Activated CD4-positive, alpha-beta T cell treated with anti-CD3 and anti-CD28 coated beads, Interleukin-2, amount 50 U/mL, for 16 hours (primary cell): ENCODE measurements around the gene MOCS1.

ENCODE experiments used
- DNase-seq: peaks from one replicate; pipeline ENCODE4 v3.0.0-alpha.2; 2020

The MOCS1 gene

DNA sequence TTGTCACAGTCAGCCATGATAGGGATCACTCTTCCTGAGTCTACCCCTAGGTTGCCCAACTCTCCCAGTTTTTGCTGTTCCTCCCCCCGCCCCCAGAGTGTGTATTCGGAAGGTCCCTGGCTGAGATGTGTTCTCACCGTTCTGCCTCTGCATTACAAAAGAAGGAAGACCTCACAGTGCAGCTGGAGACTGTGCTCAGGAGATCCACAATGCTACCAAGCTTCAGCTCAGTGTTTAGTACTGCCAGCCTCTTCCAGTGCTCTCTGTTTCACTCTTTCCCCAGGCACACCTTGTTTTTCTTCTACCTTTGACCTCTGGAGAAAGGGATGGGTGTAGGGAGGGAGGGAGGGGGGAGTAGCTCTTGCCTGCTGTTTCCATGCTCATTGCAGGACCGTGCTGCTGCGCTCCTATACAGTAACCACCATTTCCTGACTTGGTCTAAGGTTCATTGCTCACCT is 13.4 kb upstream of the MOCS1 start:
- no peak for DNase-seq

- DNase-seq: no peak
Measured at GRCh38 chr6:39945626-39946025, 11.4 kb upstream of the MOCS1 start.

DNA sequence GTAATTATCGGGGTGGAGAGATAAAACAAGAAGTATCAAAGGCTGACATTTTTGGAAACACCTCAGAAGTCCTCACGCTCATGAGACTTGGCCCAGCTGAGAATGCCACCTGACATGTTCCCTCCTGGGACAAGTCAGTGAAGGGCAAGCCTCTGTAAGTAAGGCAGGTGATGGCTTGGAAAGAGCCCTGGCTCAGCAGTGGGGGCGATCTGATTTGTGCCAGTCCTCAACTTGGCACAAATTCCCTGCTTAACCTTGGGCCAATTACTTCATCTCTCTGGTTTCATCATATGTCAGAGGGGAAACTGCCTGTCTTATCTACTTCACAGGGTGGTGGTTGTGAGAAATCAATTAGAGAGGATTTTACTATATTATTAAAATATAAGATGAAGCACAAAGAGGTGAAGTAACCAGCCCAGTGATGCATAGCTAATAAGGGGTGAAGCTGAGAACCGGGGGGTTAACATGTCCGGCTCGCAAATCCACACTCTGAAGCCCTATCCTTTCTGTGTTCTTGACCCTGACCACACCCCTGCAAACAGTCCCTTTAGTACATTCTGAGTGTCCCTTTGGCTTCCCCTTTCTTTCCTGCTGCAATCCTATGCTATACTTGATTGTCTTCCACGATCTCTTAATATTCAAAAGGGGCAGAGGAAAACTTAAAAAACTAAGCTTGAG is 8.8 kb upstream of the MOCS1 start:
- DNase-seq: no peak

DNA sequence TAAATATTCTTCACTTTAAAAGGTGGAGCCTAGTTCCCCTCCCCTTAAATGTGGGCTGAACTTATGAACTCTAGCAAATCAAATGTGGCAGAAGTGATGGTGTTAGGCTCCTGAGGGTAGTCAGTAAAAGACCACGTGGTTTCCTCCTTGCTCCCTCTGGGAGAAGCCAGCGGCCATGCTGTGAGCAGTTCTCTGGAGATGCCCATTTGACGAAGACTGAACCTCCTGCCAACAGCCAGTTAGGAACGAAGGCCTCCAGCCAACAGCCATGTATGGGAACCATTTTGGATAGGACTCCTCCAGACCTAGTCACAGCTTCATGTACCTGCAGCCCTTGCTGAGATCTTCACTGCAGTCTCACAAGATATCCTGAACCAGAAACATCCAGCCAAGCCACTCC is 7.6 kb upstream of the MOCS1 start:
- DNase-seq: no peak

DNA sequence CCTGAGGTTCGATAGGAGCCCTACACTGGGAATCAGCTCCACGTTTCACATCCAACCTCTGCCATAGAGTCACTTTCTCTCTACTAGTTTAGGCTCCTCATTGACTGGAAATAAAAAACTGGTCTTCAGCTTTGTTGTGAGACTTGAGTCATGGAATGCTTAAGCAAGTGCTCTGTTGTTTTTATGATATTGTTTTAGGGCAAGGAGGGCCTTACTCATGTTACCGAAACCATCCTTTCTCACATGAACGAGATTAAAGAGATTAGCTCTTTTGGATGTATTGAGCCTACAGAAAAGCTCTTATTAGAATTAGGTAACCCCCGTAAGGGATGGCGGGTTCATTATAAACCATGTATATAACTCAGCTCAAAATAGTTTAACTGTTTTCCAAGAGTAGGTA is 6.9 kb upstream of the MOCS1 start:
- no peak for DNase-seq

DNA sequence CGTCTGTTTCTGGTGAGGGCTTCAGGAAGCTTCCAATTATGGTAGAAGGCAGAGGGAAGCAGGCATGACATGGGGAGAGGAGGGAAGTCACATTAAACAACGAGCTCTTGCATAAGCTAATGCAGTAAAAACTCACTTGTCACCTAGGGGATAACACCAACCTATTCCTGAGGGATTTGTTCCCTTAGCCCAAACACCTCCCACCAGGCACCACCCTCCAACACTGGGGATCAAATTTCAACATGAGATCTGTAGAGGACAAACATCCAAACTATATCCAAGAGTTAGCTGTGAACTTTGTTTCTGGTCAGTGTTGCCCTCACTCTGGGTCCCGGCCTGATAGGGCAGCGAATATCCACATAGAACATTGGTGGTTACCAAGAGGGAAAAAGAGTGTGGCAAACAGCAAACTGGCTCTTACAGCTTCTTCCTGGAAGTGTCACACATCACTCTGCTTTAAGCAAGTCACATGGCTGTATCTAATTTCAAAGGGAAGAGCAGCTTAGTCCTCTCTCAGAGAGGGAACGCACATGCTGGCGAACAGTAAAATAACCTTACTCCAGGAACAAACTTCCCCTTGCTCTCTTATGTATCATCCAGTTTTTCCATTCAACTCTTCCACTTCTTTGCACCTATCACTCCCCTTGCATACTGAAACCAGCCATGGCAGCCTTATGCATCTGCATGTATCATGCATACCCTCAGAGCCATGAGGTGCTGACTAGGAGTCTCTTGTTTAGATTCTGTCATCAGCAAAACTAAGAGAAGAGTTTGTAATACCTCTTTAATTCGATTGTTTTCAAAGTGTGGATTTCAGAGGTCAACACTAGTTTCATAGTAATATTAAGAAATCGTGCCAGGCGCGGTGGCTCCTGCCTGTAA is 4.8 kb upstream of the MOCS1 start:
- no peak for DNase-seq

DNA sequence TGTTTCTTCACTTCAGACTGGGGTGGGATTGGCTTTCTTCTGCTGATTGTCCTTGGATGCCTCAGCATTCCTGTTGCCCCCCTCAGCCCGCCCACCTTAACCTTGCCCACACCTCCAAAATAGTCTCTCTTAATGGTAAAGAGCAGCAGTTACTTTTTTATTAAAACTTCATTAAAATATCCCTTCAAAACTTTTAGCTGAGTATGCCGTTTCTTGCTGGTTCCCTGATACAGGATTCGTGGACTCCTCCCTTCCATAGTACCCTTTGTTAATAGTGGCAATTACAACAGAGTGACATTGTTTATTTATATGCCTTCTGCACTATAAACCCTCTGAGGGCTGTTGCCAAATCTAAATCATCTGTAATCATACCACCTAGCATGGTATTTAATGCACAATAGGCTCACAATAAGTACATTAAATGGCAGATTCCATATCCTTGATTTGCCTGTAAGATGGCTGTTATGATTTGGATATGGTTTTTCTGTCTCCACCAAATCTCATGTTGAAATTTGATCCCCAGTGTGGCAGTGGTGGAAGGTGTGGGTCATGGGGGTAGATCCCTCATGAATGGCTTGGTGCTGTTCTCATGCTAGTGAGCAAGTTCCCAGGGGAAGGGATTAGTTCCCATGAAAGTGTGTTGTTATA is 3.5 kb upstream of the MOCS1 start:
- DNase-seq: no peak

GRCh38 chr6:39936857-39937256 is 2.6 kb upstream of the MOCS1 start:
- no peak for DNase-seq

- no peak for DNase-seq
Measured at GRCh38 chr6:39935241-39935640, 979 bp upstream of the MOCS1 start.

GRCh38 chr6:39933669-39934130 is 562 bp downstream of the MOCS1 start:
- no peak for DNase-seq

- DNase-seq: no peak
Measured at GRCh38 chr6:39932386-39932910, 1.8 kb downstream of the MOCS1 start.

DNA sequence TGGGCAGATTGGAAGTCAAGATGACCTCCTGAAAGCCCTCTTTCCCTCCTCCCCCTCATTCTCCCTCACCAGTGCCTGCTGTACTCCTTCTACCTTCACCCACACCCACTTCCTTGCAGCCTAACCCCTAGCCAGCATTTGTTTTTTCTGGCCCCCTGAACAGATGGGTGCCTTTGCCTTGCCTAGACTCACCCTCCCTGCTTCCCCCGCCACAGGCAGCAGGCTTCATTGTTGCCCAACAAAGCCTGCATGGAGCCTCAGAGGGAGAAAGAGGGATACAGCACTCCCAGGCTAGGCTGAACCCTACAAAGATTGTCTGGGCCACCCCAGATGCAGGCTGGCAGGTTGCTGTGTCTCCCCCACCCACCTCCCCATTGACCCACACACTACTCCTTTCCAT is 2.7 kb downstream of the MOCS1 start:
- DNase-seq: no peak

DNA sequence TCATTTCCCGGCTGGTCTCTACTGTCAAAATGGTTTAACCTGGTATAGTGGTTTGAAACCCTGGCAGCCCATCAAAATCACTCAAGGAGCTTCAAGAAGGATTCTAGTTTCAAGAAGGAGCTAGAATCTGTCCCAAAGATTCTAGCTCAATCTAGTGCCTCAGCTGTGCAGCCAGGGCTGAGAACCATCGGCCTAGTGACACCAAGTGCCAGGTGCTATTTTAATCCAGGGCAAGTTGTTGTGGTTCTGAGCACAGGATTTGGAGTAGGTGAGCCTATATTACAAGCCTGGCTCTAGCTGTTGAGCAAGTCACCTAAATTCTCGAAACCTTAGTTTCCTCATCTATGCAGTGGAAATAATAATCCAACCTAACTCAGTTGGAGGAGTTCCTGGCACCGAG is 3.7 kb downstream of the MOCS1 start:
- no peak for DNase-seq

DNA sequence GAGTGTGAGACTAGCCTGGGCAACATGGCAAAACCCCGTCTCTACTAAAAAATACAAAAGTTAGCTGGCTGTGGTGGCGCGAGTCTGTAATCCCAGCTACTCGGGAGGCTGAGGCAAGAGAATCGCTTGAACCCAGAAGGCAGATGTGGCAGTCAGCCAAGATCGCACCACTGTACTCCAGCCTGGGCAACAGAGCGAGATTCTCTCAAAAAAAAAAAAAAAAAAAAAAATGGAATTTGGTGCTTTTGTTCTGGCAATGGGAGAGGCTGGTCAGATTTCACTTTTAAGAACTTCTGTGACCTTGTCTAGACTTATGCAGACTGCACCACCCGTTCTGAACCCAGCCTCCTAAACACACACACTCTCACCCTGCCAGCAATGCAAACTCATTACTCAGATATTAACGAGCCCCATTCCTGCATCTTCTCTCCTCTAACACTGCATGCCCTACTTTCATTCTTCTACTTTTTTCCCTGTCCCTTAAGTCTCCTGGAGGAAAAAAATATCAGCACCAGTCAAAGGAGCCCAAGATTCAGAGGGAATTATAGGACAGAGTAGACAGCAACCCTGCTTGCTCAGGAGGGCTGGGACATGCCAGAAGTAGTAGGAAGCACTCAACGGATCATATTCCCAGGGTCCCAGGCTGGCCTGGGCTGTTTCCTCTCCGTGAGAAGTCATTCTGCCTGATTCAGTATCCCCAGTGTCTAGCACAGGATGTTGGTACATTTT is 4.4 kb downstream of the MOCS1 start:
- no peak for DNase-seq

DNA sequence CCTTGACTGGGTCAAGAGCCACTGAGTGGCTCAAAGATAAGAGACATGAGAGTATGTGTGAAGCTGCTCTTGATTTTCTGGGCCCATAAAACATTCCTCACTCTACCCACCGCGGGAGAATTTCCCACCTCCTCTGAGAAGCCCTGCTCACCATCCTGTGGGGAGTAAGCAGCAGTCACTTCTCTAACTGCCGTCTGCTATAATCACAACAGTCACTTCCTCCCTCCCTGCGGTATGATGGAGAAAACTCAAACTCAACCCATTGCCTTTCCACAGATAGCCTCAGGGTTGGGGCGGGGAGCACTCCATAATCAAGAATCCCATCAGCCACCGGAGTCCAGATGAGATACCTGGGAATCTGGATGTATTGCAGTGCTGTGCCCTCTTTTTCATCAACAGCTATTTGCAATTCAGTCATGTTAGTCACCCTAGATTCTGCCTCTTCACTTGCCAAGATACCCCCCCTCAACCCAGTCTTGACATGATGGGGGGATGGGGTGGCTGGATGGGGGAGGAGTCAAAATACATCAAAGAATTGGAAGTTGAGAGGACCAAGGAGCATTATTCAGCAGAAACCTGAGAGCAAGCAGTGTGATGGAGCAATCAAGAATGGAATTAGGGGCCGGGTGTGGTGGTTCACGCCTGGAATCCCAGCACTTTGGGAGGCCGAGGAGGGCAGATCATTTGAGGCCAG is 5.1 kb downstream of the MOCS1 start:
- no peak for DNase-seq

DNA sequence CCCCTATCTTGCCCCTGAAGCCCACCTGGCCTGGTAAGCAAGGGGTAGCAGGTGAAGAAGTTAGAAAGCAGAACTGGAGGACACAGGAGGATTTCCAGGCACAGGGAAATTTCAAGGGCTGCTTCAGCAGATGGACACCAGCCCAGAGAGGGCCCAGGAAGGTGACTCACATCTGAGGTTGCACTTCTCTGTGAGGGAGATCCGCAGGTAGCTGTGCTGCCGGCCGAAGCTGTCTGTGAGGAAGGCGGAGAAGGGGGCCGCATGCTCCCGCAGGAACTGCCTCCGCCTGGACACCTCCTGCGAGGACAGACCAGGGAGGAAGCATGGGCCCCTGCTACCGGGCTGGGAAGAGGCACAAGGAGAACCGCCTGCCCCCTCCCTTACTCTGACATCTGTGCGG is 7.1 kb downstream of the MOCS1 start:
- no peak for DNase-seq

- no peak for DNase-seq
Measured at GRCh38 chr6:39926668-39927067, 7.6 kb downstream of the MOCS1 start.

- DNase-seq: no peak
Measured at GRCh38 chr6:39925931-39926290, 8.4 kb downstream of the MOCS1 start.

DNA sequence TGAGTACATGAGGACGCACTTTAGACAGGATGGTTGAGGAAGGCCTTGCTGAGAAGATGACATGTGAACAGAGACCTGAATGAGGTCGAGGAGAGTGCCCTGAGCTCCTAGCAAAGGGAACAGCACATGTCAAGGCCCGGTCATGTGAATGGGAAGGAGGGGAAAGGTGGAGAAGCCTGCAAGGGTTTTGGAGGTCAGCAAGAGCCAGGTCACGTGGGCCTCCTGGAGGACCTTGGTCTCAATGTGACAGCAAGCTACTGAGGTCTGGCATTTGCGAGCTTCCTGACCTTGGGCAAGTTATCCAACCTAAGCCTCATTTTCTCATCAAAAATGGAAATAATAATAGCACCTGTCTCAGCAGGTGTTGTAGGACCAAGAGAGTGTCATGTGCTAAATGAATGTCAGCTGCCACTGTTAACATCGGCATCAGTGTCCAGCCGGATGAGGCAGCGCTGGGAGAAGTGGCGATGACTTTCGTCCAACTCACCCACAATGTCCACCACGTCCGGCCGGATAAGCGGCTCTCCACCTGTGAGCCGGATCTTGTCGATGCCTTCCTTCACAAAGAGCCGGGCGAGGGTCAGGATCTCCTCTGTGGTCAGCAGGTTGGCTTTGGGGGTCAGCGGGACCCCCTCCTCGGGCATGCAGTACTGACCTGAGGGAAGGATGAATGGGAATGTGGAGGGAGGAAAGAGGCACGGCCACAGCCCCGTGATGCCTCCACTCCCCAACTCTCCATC is 8.9 kb downstream of the MOCS1 start:
- DNase-seq: no peak

DNA sequence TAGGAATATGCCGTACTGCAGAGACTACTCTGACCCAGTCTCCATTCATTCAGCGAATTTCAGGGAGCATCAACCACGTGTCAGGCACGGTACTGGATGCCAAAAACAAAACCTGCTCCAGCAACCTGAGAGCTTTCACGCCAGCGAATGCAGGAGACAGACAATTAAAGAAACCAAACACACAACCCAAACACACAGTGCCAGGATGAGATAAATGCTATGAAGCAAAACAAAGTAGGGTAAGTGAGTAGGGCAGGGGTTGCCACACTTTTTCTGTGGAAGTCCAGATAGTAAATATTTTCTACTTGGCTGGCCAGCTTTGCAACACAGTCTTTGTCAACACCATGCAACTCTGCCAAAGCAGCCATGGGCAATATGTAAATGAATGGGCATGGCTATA is 10.0 kb downstream of the MOCS1 start:
- no peak for DNase-seq

DNA sequence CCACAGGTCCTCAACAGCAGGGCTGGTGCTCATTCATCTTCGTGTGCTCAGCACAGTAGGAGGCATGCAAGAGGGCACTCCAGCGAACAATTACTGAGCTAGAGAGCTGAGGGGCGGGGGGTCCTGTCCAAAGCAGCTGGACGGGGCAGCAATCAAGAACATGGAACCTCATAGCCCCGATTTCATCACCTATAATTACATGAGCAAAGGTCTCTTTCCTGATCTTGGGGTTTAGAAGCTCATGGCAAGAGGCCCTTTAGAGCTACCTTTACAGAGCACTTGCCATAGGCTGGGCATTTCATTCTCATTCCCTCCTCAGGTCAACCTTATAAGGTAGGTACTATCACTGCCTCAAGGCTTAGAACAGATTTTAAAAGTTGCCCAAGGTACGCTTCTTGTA is 10.4 kb downstream of the MOCS1 start:
- no peak for DNase-seq

DNA sequence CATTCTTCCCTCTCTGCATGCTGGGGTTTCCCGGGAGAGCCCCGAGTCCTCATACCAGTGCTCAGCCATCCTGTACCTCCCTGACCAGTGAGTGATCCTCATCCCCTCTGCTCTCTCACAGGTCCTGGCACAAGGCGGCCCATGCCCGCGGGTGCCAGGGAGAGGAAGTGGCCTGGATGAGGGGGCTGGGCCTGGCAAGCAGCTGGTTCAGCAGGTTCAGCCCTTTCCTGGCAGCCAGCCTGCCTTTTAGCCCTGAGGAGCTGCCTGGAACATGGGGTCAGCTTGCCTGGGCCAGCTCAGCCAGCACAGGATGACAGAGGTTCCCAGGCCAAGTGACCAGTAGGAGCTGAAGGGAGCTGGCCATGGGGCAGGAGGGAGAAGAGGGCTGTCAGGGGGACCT is 10.9 kb downstream of the MOCS1 start:
- DNase-seq: no peak
